K562 (cell line): Measurements from ENCODE around the gene HPN. TPM values are rescaled to one million over a fixed set of nuclear protein-coding genes. Genes with fewer than 3 reads are reported as not detected.
A peak's percentile ranks its signal among the peaks of the same experiment; 100 is the strongest.

ENCODE experiments used
- ATAC-seq: fragments of 200-7000 bp; cut with Tn5 transposase; 3 replicates; pipeline ENCODE4 v1.9.1; 2020; ENCODE audit warnings: moderate library complexity
- BruUV-seq: library from RNA; stranded (reverse); fragments of 400-500 nt; replicated peaks from 2 replicates; lab custom pipeline; 2021; lab: Mats Ljungman, UMichigan
- CTCF ChIA-PET: fragments of 300-600 bp; formaldehyde crosslinking; extraction: SDS; loops from one replicate; lab custom pipeline; 2021; ENCODE audit warnings: low intra/inter-chr PET ratio; lab: Yijun Ruan, JAX
- POLR2A ChIA-PET: fragments of 300-600, 350-650 bp; sonication (Branson Sonifier 250); formaldehyde crosslinking; extraction: SDS; loops from one replicate; lab custom pipeline; 2021; ENCODE audit warnings: antibody characterized with exemption, inconsistent platforms; lab: Yijun Ruan, JAX
- DNase-seq, 4 experiments: peaks; one replicate each; pipeline versions ENCODE4 v3.0.0 to v3.0.0-alpha.2; 2011 to 2018; ENCODE audit warnings: low spot score in 3 of 4, mixed read lengths in 3 of 4; ENCODE audit errors: extremely low read depth in 1 of 4
- FAIRE-seq: peaks from 2 replicates; lab custom pipeline; 2011; peaks lifted over from hg19 to GRCh38; lab: Jason Lieb, UNC
- H2AFZ ChIP-seq: 2 replicates; pipeline ENCODE4 v1.6.0; 2011; ENCODE audit warnings: low read depth, low read length, control low read depth, inconsistent platforms
- H3K27ac ChIP-seq: fragments of 200-600 bp; 3 replicates; pipeline ENCODE4 v1.8.0; 2011; ENCODE audit warnings: low read depth, mild to moderate bottlenecking, control low read depth, inconsistent platforms, low read length, moderate library complexity, mixed read lengths; ENCODE audit errors: extremely low read depth
- H3K27me3 ChIP-seq, 2 experiments: fragments of 300-600 bp in 1 of 2; 2 replicates in 1 of 2; 3 replicates in 1 of 2; pipeline versions ENCODE4 v1.6.0 to v1.8.0; 2011; ENCODE audit warnings: inconsistent platforms in 2 of 2, low read length in 2 of 2, mild to moderate bottlenecking in 1 of 2, mixed read lengths in 1 of 2, moderate library complexity in 1 of 2; ENCODE audit not compliant: control insufficient read depth in 2 of 2, insufficient read depth in 2 of 2
- H3K36me3 ChIP-seq: fragments of 300-600 bp; 3 replicates; pipeline ENCODE4 v1.8.0; 2011; ENCODE audit warnings: mild to moderate bottlenecking, low read length, inconsistent platforms; ENCODE audit not compliant: control insufficient read depth, insufficient read depth
- H3K4me1 ChIP-seq, 2 experiments: fragments of 200-600 bp in 1 of 2; replicated peaks in 1 of 2; 2 replicates in 1 of 2; 3 replicates in 1 of 2; pipeline versions ENCODE4 v1.5.1 to v1.8.0; 2011; ENCODE audit warnings: inconsistent platforms in 2 of 2, low read length in 2 of 2, mild to moderate bottlenecking in 1 of 2, mixed read lengths in 1 of 2, moderate library complexity in 1 of 2; ENCODE audit not compliant: control insufficient read depth in 2 of 2, insufficient read depth in 2 of 2
- H3K4me2 ChIP-seq: 2 replicates; pipeline ENCODE4 v1.6.1; 2011; ENCODE audit warnings: low read length, control low read depth, inconsistent platforms, mixed read lengths; ENCODE audit not compliant: insufficient read depth
- H3K4me3 ChIP-seq: fragments of 200-600 bp; sonication (generic), shearing (Covaris generic); 2 replicates; pipeline ENCODE4 v1.5.1; 2016; ENCODE audit warnings: control low read depth, inconsistent platforms
- H3K79me2 ChIP-seq: fragments of 200-600 bp; 3 replicates; pipeline ENCODE4 v1.8.0; 2011; ENCODE audit warnings: low read length, inconsistent platforms; ENCODE audit not compliant: control insufficient read depth, insufficient read depth
- H3K9ac ChIP-seq, 2 experiments: 2 replicates each; pipeline versions ENCODE4 v1.6.0 to v1.6.1; 2011; ENCODE audit warnings: low read depth in 2 of 2, low read length in 2 of 2, control low read depth in 1 of 2, inconsistent platforms in 1 of 2, mild to moderate bottlenecking in 1 of 2, mixed read lengths in 1 of 2; ENCODE audit not compliant: insufficient read depth in 1 of 2
- H3K9me1 ChIP-seq: one replicate; pipeline ENCODE4 v1.6.0; 2011; ENCODE audit warnings: inconsistent platforms, mild to moderate bottlenecking, low read length, moderate library complexity; ENCODE audit not compliant: control insufficient read depth, insufficient read depth
- H3K9me3 ChIP-seq: replicated peaks from 2 replicates; pipeline ENCODE4 v1.5.1; 2011; ENCODE audit warnings: low read depth, low read length, inconsistent platforms; ENCODE audit not compliant: control insufficient read depth, insufficient read depth
- H4K20me1 ChIP-seq: replicated peaks from 2 replicates; pipeline ENCODE4 v1.6.1; 2011; ENCODE audit warnings: low read length, inconsistent platforms, mixed read lengths; ENCODE audit not compliant: control insufficient read depth, insufficient read depth
- CHD4 ChIP-seq: fragments of 200-600 bp; sonication (generic); IDR thresholded peaks from 3 replicates; pipeline ENCODE4 v1.6.1; 2012; ENCODE audit warnings: low read depth, mild to moderate bottlenecking, mixed read lengths, low read length, inconsistent platforms; ENCODE audit not compliant: insufficient read depth, insufficient replicate concordance, poor library complexity, severe bottlenecking
- DNMT1 ChIP-seq: fragments of 450-650 bp; IDR thresholded peaks from 2 replicates; pipeline ENCODE4 v1.6.1; 2016; ENCODE audit warnings: antibody characterized with exemption, mild to moderate bottlenecking
- DPF2 ChIP-seq: fragments of 450-650 bp; IDR thresholded peaks from 2 replicates; pipeline ENCODE4 v1.6.1; 2016
- EGR1 ChIP-seq: fragments of 450-650 bp; conservative IDR thresholded peaks from 2 replicates; pipeline ENCODE4 v1.6.1; 2017; ENCODE audit warnings: mild to moderate bottlenecking
- GABPB2 ChIP-seq: fragments of 250-450 bp; sonication (Bioruptor Pico); conservative IDR thresholded peaks from 2 replicates; pipeline ENCODE4 v1.5.1; 2021; ENCODE audit warnings: mild to moderate bottlenecking
- GTF2A2 ChIP-seq: IDR thresholded peaks from 2 replicates; pipeline ENCODE4 v1.6.1; 2016; ENCODE audit warnings: mild to moderate bottlenecking, missing genetic modification characterization, missing compliant biosample characterization
- HIVEP1 ChIP-seq: fragments of 250-450 bp; sonication (Bioruptor Pico); IDR thresholded peaks from 2 replicates; pipeline ENCODE4 v1.4.0; 2020; ENCODE audit warnings: mild to moderate bottlenecking
- PREB ChIP-seq: sonication (generic); formaldehyde crosslinking; IDR thresholded peaks from 2 replicates; pipeline ENCODE4 v1.8.1; 2023; ENCODE audit warnings: mild to moderate bottlenecking, missing genetic modification reagents
- RBFOX2 ChIP-seq: fragments of 200-400 bp; formaldehyde crosslinking; IDR thresholded peaks from 2 replicates; pipeline ENCODE4 v1.6.1; 2017; ENCODE audit warnings: low read depth, mild to moderate bottlenecking, low read length, moderate library complexity
- SPI1 ChIP-seq: IDR thresholded peaks from 2 replicates; pipeline ENCODE4 v1.6.1; 2011; ENCODE audit warnings: low read depth, low read length, control low read depth, borderline replicate concordance
- SREBF2 ChIP-seq: sonication (generic); formaldehyde crosslinking; IDR thresholded peaks from 2 replicates; pipeline ENCODE4 v1.4.0; 2020; ENCODE audit warnings: mild to moderate bottlenecking, missing genetic modification reagents
- THAP7 ChIP-seq: fragments of 250-450 bp; sonication (Bioruptor Pico); IDR thresholded peaks from 2 replicates; pipeline ENCODE4 v1.5.0; 2021
- ZBTB26 ChIP-seq: fragments of 450-650 bp; formaldehyde crosslinking; IDR thresholded peaks from 2 replicates; pipeline ENCODE4 v1.4.0; 2022; ENCODE audit warnings: missing genetic modification characterization
- ZKSCAN8 ChIP-seq: fragments of 200-800 bp; sonication (Bioruptor generic); IDR thresholded peaks from 2 replicates; pipeline ENCODE4 v1.6.1; 2016; ENCODE audit warnings: missing genetic modification characterization, missing compliant biosample characterization
- ZNF354B ChIP-seq: fragments of 250-450 bp; sonication (Bioruptor Pico); IDR thresholded peaks from 2 replicates; pipeline ENCODE4 v1.4.0; 2020
- ZNF444 ChIP-seq: fragments of 250-450 bp; sonication (Bioruptor Pico); IDR thresholded peaks from 2 replicates; pipeline ENCODE4 v1.4.0; 2020; ENCODE audit warnings: mild to moderate bottlenecking, moderate library complexity
- ZNF511 ChIP-seq: sonication (generic); formaldehyde crosslinking; IDR thresholded peaks from 2 replicates; pipeline ENCODE4 v1.8.0; 2022; ENCODE audit warnings: mild to moderate bottlenecking, missing genetic modification reagents
- ZNF668 ChIP-seq: fragments of 250-450 bp; sonication (Bioruptor Pico); IDR thresholded peaks from 2 replicates; pipeline ENCODE4 v1.8.0; 2022; ENCODE audit warnings: mild to moderate bottlenecking, inconsistent platforms
- WGBS: fragments of 100-300 bp; shearing (Covaris generic); methylation state at CpG from one replicate; pipeline ENCODE4 v1.1.6; 2016; ENCODE audit warnings: low coverage, mixed read lengths; ENCODE audit not compliant: insufficient coverage; ENCODE audit errors: missing lambda C conversion rate; 5-methylcytosine and 5-hydroxymethylcytosine counted together
- in situ Hi-C: fragments of 300-500 bp; cut with MboI; formaldehyde crosslinking; loops from 4 replicates; pipeline ENCODE4 v1.15.0; 2018; ENCODE audit warnings: inconsistent platforms, mixed read lengths
- intact Hi-C: fragments of 100-400 bp; cut with micrococcal nuclease; formaldehyde crosslinking; loops from 2 replicates; pipeline ENCODE4 v1.14.2; 2022
- polyA plus RNA-seq, 8 experiments: library from polyadenylated mRNA; depleted of rRNA in 4 of 8; stranded (reverse) in 5 of 8; unstranded in 3 of 8; fragments of >200 nt; fragmentation: Nextera tagmentation in 2 of 8; fragmentation: Illumina TruSeq in 1 of 8; extraction: Ambion mirVana in 2 of 8; extraction: Trizol in 1 of 8; gene quantifications; 2 replicates each; pipeline versions ENCODE4 v1.2.1 to v1.2.3, GENCODE V29; 2011 to 2014; ENCODE audit warnings: inconsistent platforms in 1 of 8, missing spikeins in 1 of 8
- total RNA-seq, 7 experiments: library from RNA; depleted of rRNA in 6 of 7; stranded (reverse); fragments of >200 nt in 6 of 7; fragmentation: Illumina TruSeq in 2 of 7; extraction: Trizol in 2 of 7; gene quantifications; 2 replicates each; pipeline versions ENCODE4 v1.2.1 to v1.2.3, GENCODE V29; 2011 to 2021; ENCODE audit warnings: low replicate concordance in 1 of 7

HPN gene
- total and polyA plus RNA-seq, 9 of the 15 experiments (the other 6 are each of a cell fraction or from before 2014, with no cell fraction given) = 0.10 to 0.20 TPM; not detected in 7

GRCh38 chr19:35040826-35041547 is 534 bp upstream of the HPN start:
- ChIA-PET POLR2A (no interaction called here), CTCF (interaction anchor here (1.0 kb wide), 1 partner anchor 11 kb away, joined by 3 read pairs; the partner anchor contains the start of gene SCN1B)
- Histone ChIP-seq H3K27ac (peak overlapping the region; percentile 65), H3K4me1 (peaks cover 21 to 39% of the 10 kb centered on the region in 2 experiments), H3K9me1 (no peaks in the 10 kb centered on the region), H3K27me3 (no peaks in the 10 kb centered on the region), H3K9me3 (no peaks in the 10 kb centered on the region), H3K4me3 (no peak overlapping the region; the same call in 1 of the 2 replicates), H3K36me3 (no peaks in the 10 kb centered on the region), H2AFZ (peak overlapping the region; percentile 86), H4K20me1 (no peaks in the 10 kb centered on the region), H3K79me2 (no peaks in the 10 kb centered on the region), H3K4me2 (peak overlapping the region; percentile 57), H3K9ac (peak overlapping the region; percentile 55 to 88; a peak in 3 of 4 replicates)
- intact Hi-C loops = loop anchor here (10.0 kb wide), 1 partner anchor 54 kb away; no protein-coding TSS in a partner anchor
- peak; percentile 84 for FAIRE-seq
- DNase-seq = peak; percentile 84 to 94 (median 88)
- in situ Hi-C loops = no loop called here
- WGBS = 7% methylated on average over 21 of the region's 36 CpGs
- peak; percentile 90 for ATAC-seq
- BruUV-seq = no TSS peak
- TF ChIP-seq GTF2A2 (tag) (no peak), ZNF668 (CRISPR knock-in tag) (peak; percentile 48; the same call in 1 of the 2 replicates), DNMT1 (no peak), ZNF354B (no peak), ZNF444 (CRISPR knock-in tag) (no peak), DPF2 (peak; percentile 85), SREBF2 (no peak), RBFOX2 (peak; percentile 74), ZNF511 (peak; percentile 68; the same call in 1 of the 2 replicates), ZKSCAN8 (CRISPR knock-in tag) (no peak), ZBTB26 (no peak), SPI1 (no peak), EGR1 (0 out of 2 replicates have a peak, but pooled peaks have one; percentile 30), HIVEP1 (CRISPR knock-in tag) (peak; percentile 50; the same call in 1 of the 2 replicates), CHD4 (no peak), PREB (CRISPR knock-in tag) (no peak), GABPB2 (CRISPR knock-in tag) (no peak), THAP7 (CRISPR knock-in tag) (no peak)
